Forelimb muscle (tissue), 1 donor: ENCODE measurements around the gene SCIN. TPM values are rescaled to one million over a fixed set of nuclear protein-coding genes. Genes with fewer than 3 reads are reported as not detected.
"Not testable (repeated sequence)": the region's sequence is repeated elsewhere in the genome, so short reads cannot be mapped to it uniquely, and the experiment has no call there.

Experiments
- DNase-seq: peaks from one replicate; pipeline ENCODE4 v3.0.0-alpha.2; 2013; ENCODE audit warnings: low read depth
- polyA plus RNA-seq: library from polyadenylated mRNA; unstranded; fragments of 120-200 nt; gene quantifications from one replicate; pipeline ENCODE4 v1.2.1, GENCODE V29; 2013; ENCODE audit not compliant: insufficient read length

SCIN gene
- polyA plus RNA-seq, 1 donor, result 0.34 TPM

- DNase-seq, result no peak
Measured at GRCh38 chr7:12647364-12648219, 77.1 kb downstream of the SCIN start.

GRCh38 chr7:12648704-12649261, 78.3 kb downstream of the SCIN start:
- DNase-seq, result no peak

GRCh38 chr7:12649348-12649747, 78.8 kb downstream of the SCIN start:
- DNase-seq, result no peak

- DNase-seq, result no peak
Measured at GRCh38 chr7:12650080-12650479, 79.6 kb downstream of the SCIN start.

GRCh38 chr7:12653110-12653509, 82.6 kb downstream of the SCIN start:
- no peak for DNase-seq

GRCh38 chr7:12653518-12653917, 83.0 kb downstream of the SCIN start:
- DNase-seq, result no peak

GRCh38 chr7:12655161-12655560, 84.6 kb downstream of the SCIN start:
- DNase-seq, result no peak

- not testable (repeated sequence) for DNase-seq
Measured at GRCh38 chr7:12660423-12660822, 89.9 kb downstream of the SCIN start.

- DNase-seq, result not testable (repeated sequence)
Measured at GRCh38 chr7:12660986-12661385, 90.5 kb downstream of the SCIN start.

GRCh38 chr7:12661581-12661980, 91.1 kb downstream of the SCIN start:
- DNase-seq, result no peak

- DNase-seq, result no peak
Measured at GRCh38 chr7:12670000-12670729, 99.6 kb downstream of the SCIN start.

- DNase-seq, result no peak
Measured at GRCh38 chr7:12670743-12671520, 100.4 kb downstream of the SCIN start.

- not testable (repeated sequence) for DNase-seq
Measured at GRCh38 chr7:12673436-12673835, 102.9 kb downstream of the SCIN start.

GRCh38 chr7:12674053-12674452, 103.5 kb downstream of the SCIN start:
- DNase-seq, result no peak

GRCh38 chr7:12674861-12675260, 104.3 kb downstream of the SCIN start:
- DNase-seq, result no peak

- DNase-seq, result no peak
Measured at GRCh38 chr7:12683678-12684585, 113.4 kb downstream of the SCIN start.

GRCh38 chr7:12684733-12685132, 114.2 kb downstream of the SCIN start:
- no peak for DNase-seq

- no peak for DNase-seq
Measured at GRCh38 chr7:12685550-12685949, 115.0 kb downstream of the SCIN start.

GRCh38 chr7:12686234-12686890, 115.8 kb downstream of the SCIN start:
- DNase-seq, result no peak
